Measurements from ENCODE around the gene INO80.
"Not testable (repeated sequence)": the region's sequence is repeated elsewhere in the genome, so short reads cannot be mapped to it uniquely, and the experiment has no call there.

The INO80 gene

DNA sequence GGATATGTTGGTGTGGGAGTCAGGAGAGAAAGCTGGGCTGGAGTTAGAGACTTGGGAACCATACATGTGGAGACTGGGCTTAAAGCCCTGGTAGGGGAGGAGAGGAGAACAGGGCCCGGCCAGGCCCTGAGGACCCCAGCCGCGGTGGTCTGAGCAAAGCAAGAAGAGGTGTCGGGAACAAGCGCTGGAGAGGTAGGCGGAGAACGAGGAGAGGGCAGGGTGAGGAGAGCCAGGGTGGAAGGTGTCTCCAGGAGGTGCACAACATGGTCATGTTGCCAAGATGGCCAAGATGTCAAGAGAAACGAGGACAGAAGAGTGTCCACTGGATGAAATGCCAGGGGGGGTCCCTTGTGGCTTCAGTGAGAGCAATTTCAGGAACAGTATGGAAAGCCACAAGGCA lies 157.4 kb downstream of the INO80 start:
- H3K27me3 Mint-ChIP-seq: no peaks in the 10 kb centered on the region
- no peak for ATAC-seq
- DNase-seq: no peak
- H3K9me3 Mint-ChIP-seq: no peaks in the 10 kb centered on the region
- H3K4me1 Mint-ChIP-seq: peaks cover 63% of the 10 kb centered on the region
- peak overlapping the region; percentile 27 to 100 for H3K27ac Mint-ChIP-seq
- H3K4me3 Mint-ChIP-seq: no peak overlapping the region

GRCh38 chr15:40958146-40958545 lies 157.9 kb downstream of the INO80 start:
- H3K4me3 Mint-ChIP-seq: peak overlapping the region in 1 of 2 donors; percentile 28
- H3K9me3 Mint-ChIP-seq: no peaks in the 10 kb centered on the region
- DNase-seq (no peak), ATAC-seq (no peak)
- H3K4me1 Mint-ChIP-seq: peaks cover 68% of the 10 kb centered on the region
- H3K27ac Mint-ChIP-seq: peak overlapping the region; percentile 50 to 100
- H3K27me3 Mint-ChIP-seq: no peaks in the 10 kb centered on the region

DNA sequence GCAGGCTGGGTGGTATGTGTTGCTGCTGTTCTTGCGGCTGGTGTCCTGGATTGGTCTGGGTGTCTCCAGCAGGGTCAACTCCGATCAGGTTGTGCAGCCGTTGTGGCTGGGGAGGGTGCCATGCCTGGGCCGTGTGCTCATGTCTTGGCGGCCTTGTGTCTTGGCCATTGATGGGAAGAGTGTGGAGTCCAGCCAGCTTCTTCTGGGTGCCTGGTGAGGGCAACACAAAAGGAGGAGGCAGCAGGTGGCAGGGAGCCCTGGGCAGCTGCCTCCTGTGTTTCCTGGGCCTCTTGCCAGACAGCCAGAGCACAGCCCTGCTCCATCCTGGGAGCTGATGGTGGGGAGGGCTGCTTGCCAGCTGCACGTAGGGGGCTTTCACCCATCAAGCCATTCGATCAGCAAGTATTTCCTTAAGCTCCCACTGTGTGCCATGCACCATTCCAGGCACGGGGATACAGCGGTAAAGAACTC lies 158.5 kb downstream of the INO80 start:
- ATAC-seq (no peak), DNase-seq (no peak)
- no peaks in the 10 kb centered on the region for H3K27me3 Mint-ChIP-seq
- H3K4me1 Mint-ChIP-seq: peaks cover 69% of the 10 kb centered on the region
- H3K27ac Mint-ChIP-seq: peak overlapping the region in 1 of 2 donors; percentile 100
- H3K9me3 Mint-ChIP-seq: no peaks in the 10 kb centered on the region
- H3K4me3 Mint-ChIP-seq: peak overlapping the region; percentile 9 to 24

GRCh38 chr15:40957041-40957555 lies 159.0 kb downstream of the INO80 start:
- Mint-ChIP-seq H3K4me3 (peak overlapping the region in 1 of 2 donors; percentile 9), H3K27ac (peak overlapping the region in 1 of 2 donors; percentile 100), H3K9me3 (no peaks in the 10 kb centered on the region), H3K27me3 (no peaks in the 10 kb centered on the region), H3K4me1 (peaks cover 72% of the 10 kb centered on the region)
- ATAC-seq: no peak
- DNase-seq: no peak

GRCh38 chr15:40956541-40956982 lies 159.5 kb downstream of the INO80 start:
- Mint-ChIP-seq H3K4me3 (peak overlapping the region; percentile 71 to 97), H3K9me3 (no peaks in the 10 kb centered on the region), H3K4me1 (peaks cover 78% of the 10 kb centered on the region), H3K27me3 (no peaks in the 10 kb centered on the region), H3K27ac (peak overlapping the region; percentile 22 to 100)
- DNase-seq (peak in 1 of 2 donors; percentile 40), ATAC-seq (no peak)

GRCh38 chr15:40955930-40956540 lies 160.0 kb downstream of the INO80 start:
- H3K4me1 Mint-ChIP-seq: peaks cover 80% of the 10 kb centered on the region
- DNase-seq (peak in 1 of 2 donors; percentile 47), ATAC-seq (no peak)
- peak overlapping the region; percentile 71 to 97 for H3K4me3 Mint-ChIP-seq
- no peaks in the 10 kb centered on the region for H3K27me3 Mint-ChIP-seq
- no peaks in the 10 kb centered on the region for H3K9me3 Mint-ChIP-seq
- peak overlapping the region; percentile 55 to 100 for H3K27ac Mint-ChIP-seq

DNA sequence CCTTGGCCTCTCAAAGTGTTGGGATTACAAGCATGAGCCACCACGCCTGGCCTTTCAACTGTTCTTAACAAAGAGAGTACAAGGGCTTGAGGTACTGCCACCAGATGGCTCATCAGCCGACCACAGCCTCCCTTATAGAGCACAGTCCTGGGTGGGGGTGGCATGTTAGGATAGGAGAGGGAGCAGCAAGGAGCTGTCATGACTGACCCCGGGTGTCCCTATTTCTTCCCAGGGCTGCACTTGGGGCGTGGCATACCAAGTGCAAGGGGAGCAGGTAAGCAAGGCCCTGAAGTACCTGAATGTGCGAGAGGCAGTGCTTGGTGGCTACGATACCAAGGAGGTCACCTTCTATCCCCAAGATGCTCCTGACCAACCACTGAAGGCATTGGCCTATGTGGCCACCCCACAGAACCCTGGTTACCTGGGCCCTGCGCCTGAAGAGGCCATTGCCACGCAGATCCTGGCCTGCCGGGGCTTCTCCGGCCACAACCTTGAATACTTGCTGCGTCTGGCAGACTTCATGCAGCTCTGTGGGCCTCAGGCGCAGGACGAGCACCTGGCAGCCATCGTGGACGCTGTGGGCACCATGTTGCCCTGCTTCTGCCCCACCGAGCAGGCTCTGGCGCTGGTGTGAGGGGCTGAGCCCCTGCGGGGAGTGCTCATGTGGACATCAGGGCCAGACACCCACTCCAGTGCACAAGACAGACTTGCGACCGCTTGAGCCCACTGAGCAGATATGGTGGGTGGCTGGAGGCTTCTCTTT lies 160.8 kb downstream of the INO80 start:
- ATAC-seq: no peak
- peak; percentile 13 to 50 for DNase-seq
- peak overlapping the region; percentile 76 to 100 for H3K27ac Mint-ChIP-seq
- peaks cover 80% of the 10 kb centered on the region for H3K4me1 Mint-ChIP-seq
- H3K27me3 Mint-ChIP-seq: no peaks in the 10 kb centered on the region
- no peaks in the 10 kb centered on the region for H3K9me3 Mint-ChIP-seq
- peak overlapping the region; percentile 94 to 97 for H3K4me3 Mint-ChIP-seq

DNA sequence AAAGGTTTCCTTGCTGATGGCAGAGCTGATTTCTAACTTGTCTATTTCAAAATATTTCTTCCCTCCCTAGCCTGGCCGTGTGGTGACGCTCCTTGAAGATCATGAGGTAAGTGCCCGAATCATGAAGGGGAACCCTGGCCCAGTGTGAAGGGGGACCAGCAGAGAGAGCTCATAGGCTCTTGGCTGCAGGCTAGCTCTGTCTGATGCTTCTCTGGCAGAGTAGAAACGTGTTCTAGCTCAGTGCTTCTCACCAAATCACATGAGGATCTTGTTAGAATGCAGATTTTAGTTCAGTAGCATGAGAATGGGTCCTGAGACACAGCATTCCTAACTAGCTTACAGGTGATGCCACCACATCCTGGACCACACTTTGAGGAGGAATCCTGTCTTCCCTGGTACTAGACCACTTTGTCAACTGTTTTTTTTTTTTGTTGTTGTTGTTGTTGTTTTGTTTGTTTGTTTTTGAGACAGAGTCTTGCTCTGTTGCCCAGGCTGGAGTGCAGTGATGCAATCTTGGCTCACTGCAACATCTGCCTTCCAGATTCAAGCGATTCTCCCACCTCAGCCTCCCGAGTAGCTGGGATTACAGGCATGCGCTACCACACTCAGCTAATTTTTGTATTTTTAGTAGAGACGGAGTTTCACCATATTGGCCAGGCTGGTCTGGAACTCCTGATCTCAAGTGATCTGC lies 161.8 kb downstream of the INO80 start:
- Mint-ChIP-seq H3K27ac (peak overlapping the region; percentile 100), H3K4me1 (peaks cover 70% of the 10 kb centered on the region), H3K4me3 (peak overlapping the region; percentile 94 to 97)
- DNase-seq: peak in 1 of 2 donors; percentile 16
- H3K27me3 Mint-ChIP-seq, H3K9me3 Mint-ChIP-seq, ATAC-seq: not testable (repeated sequence)

- peaks cover 6% of the 10 kb centered on the region for H3K27me3 Mint-ChIP-seq
- peak overlapping the region; percentile 94 to 97 for H3K4me3 Mint-ChIP-seq
- peaks cover 64% of the 10 kb centered on the region for H3K4me1 Mint-ChIP-seq
- ATAC-seq (peak; percentile 1), DNase-seq (no peak)
- peak overlapping the region; percentile 100 for H3K27ac Mint-ChIP-seq
- H3K9me3 Mint-ChIP-seq: no peaks in the 10 kb centered on the region
Observed at GRCh38 chr15:40953713-40954074, 162.4 kb downstream of the INO80 start.

- Mint-ChIP-seq H3K27ac (peak within 1 kb of the TSS; percentile 100), H3K4me3 (peak within 1 kb of the TSS; percentile 94 to 97), H3K4me1 (peaks cover 58% of the 10 kb centered on the region), H3K27me3 (peaks cover 12% of the 10 kb centered on the region), H3K9me3 (no peaks in the 10 kb centered on the region)
- ATAC-seq (peak; percentile 93), DNase-seq (peak; percentile 99)
Observed at GRCh38 chr15:40952901-40953712, 163.0 kb downstream of the INO80 start, which contains the start of gene CHAC1. TSS of gene CHAC1 (plus strand) at chr15:40953471. CDS start at chr15:40953584, 113 bp downstream.

GRCh38 chr15:40952301-40952900 lies 163.7 kb downstream of the INO80 start:
- Mint-ChIP-seq H3K9me3 (no peaks in the 10 kb centered on the region), H3K27ac (peak overlapping the region; percentile 100), H3K27me3 (peaks cover 17% of the 10 kb centered on the region), H3K4me3 (peak overlapping the region; percentile 94 to 97), H3K4me1 (peaks cover 52% of the 10 kb centered on the region)
- DNase-seq (no peak), ATAC-seq (no peak)

- Mint-ChIP-seq H3K4me3 (peak overlapping the region; percentile 94 to 97), H3K27ac (peak overlapping the region; percentile 100), H3K27me3 (peaks cover 17% of the 10 kb centered on the region), H3K4me1 (peaks cover 46% of the 10 kb centered on the region), H3K9me3 (no peaks in the 10 kb centered on the region)
- DNase-seq (no peak), ATAC-seq (no peak)
Observed at GRCh38 chr15:40951764-40952163, 164.3 kb downstream of the INO80 start.

- Mint-ChIP-seq H3K4me1 (peaks cover 33% of the 10 kb centered on the region), H3K27me3 (peaks cover 17% of the 10 kb centered on the region), H3K27ac (no peak overlapping the region), H3K9me3 (no peaks in the 10 kb centered on the region), H3K4me3 (no peak overlapping the region)
- no peak for DNase-seq
- ATAC-seq: no peak
Observed at GRCh38 chr15:40949756-40950207, 166.3 kb downstream of the INO80 start.

DNA sequence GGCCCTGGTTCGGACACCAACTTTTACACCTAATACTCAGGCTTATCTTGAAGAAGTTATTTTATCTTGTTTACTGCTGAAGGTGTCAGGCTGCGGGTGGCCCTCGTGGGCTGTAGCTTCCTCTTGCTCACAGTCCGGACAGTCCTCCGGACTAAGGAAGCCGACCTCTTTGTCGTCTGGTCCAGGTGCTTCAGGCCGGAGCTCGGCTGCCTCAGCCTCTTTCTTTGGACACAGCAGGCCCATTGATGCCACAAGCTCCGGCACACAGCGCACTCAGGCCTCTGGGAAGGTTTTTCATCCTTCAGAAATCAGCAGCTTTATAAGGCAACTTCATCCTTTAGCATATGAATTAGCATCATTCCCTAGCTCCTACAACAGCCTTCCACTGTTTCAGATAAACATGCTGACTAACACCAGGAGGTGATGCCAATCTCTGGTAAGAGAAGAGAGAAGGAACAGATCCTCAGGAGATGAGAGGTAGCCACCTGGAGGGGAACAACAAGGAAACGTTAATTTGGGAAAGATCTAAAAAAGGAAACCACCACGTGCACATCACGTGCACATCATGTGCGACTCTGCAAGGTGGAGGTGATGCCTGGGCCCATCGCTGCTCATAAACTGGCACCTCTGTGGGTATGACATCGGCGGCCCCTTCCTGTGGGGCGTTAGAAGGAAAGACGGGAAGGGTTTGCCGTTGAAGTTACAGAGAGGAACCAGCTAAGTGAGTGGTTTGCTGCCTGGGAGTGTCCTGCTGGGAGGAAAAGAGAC lies 167.2 kb downstream of the INO80 start:
- DNase-seq (no peak), ATAC-seq (no peak)
- H3K4me3 Mint-ChIP-seq: no peak overlapping the region
- no peak overlapping the region for H3K27ac Mint-ChIP-seq
- H3K27me3 Mint-ChIP-seq: peaks cover 17% of the 10 kb centered on the region
- peaks cover 32% of the 10 kb centered on the region for H3K4me1 Mint-ChIP-seq
- no peaks in the 10 kb centered on the region for H3K9me3 Mint-ChIP-seq
